ENCODE measurements around the gene EFCAB10.
"Not testable (repeated sequence)": the region's sequence is repeated elsewhere in the genome, so short reads cannot be mapped to it uniquely, and the experiment has no call there.

Gene EFCAB10

DNA sequence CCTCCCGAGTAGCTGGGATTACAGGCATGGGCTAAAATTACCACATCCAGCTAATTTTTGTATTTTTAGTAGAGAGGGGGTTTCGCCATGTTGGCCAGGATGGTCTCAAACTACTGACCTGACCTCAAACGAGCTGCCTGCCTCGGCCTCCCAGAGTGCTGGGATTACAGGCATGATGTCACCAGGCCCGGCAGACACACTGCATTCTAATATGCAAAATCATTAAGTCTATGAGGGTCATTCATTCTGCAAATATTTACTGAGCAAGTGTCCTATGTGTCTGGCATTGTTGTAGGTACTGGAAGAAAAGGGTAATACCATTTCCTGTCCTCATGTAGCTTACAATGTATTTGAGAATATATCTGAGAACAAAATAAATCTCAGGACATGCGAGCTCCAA, 61.9 kb downstream of the EFCAB10 start:
- POLR2A ChIA-PET: no interaction called here

DNA sequence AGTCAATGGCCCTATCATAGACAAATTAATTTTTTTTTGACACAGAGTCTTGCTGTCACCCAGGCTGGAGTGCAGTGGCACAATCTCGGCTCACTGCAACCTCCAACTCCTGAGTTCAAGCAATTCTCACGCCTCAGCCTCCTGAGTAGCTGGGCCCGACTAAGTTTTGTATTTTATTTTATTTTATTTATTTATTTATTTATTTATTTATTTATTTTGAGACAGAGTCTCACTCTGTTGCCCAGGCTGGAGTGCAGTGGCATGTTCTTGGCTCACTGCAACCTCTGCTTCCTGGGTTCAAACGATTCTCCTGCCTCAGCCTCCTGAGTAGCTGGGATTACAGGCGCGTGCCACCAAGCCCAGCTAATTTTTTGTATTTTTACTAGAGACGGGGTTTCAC, 65.7 kb downstream of the EFCAB10 start:
- DNase-seq (ENCODE audit: low read depth, low spot score); H3K4me3 ChIP-seq (ENCODE audit: low read depth, low read length); POLR2A ChIA-PET: not testable (repeated sequence)
- CTCF ChIA-PET: interaction anchor here (1.4 kb wide), 1 partner anchor 16 kb away, joined by 6 read pairs; the partner anchor contains the start of gene RINT1

More for the DNA sequence above, 61.9 kb downstream of the EFCAB10 start:
- no peak for DNase-seq (ENCODE audit: low read depth, low spot score)
- CTCF ChIA-PET: interaction anchor here (0.9 to 3.0 kb wide), 3 partner anchors 13 to 20 kb away, joined by 3 to 16 read pairs (median 5); partner anchors contain the start of gene RINT1
- TF ChIP-seq, protein P1, sequence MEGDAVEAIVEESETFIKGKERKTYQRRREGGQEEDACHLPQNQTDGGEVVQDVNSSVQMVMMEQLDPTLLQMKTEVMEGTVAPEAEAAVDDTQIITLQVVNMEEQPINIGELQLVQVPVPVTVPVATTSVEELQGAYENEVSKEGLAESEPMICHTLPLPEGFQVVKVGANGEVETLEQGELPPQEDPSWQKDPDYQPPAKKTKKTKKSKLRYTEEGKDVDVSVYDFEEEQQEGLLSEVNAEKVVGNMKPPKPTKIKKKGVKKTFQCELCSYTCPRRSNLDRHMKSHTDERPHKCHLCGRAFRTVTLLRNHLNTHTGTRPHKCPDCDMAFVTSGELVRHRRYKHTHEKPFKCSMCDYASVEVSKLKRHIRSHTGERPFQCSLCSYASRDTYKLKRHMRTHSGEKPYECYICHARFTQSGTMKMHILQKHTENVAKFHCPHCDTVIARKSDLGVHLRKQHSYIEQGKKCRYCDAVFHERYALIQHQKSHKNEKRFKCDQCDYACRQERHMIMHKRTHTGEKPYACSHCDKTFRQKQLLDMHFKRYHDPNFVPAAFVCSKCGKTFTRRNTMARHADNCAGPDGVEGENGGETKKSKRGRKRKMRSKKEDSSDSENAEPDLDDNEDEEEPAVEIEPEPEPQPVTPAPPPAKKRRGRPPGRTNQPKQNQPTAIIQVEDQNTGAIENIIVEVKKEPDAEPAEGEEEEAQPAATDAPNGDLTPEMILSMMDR (IDR thresholded peaks at IDR 0.05; ENCODE audit: insufficient read depth, low read length, missing control alignments): no peak
- H3K4me3 ChIP-seq (ENCODE audit: low read depth, low read length): no peak overlapping the region
